GM19452 (cell line): ENCODE data around the gene FBLN1.

Experiments used
- ATAC-seq: cut with Tn5 transposase; IDR thresholded peaks from one replicate; pipeline ENCODE4 v1.9.1; 2021; ENCODE audit not compliant: unreplicated experiment

FBLN1 gene

DNA sequence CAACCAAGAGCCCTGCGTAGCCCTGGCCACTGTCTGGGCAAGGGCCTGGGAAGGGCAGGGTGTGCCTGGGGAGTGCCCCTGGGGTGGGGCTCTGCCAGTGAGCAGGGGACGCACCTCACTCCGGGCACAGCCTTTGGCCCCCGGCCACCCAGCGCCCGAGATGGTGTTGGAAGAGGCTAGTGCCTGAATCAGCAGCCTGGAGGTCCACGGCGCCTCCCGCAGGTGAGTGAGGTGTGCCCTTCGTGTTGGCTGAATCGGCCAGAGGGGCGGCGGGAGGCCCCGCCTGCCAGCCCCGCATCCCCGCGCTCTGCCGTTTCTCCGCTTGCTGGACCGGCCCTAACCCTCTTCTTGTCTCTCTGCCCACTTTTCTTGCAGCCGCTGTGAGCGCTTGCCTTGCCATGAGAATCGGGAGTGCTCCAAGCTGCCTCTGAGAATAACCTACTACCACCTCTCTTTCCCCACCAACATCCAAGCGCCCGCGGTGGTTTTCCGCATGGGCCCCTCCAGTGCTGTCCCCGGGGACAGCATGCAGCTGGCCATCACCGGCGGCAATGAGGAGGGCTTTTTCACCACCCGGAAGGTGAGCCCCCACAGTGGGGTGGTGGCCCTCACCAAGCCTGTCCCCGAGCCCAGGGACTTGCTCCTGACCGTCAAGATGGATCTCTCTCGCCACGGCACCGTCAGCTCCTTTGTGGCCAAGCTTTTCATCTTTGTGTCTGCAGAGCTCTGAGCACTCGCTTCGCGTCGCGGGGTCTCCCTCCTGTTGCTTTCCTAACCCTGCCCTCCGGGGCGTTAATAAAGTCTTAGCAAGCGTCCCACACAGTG lies 60.1 kb downstream of the FBLN1 start:
- no peak for ATAC-seq

DNA sequence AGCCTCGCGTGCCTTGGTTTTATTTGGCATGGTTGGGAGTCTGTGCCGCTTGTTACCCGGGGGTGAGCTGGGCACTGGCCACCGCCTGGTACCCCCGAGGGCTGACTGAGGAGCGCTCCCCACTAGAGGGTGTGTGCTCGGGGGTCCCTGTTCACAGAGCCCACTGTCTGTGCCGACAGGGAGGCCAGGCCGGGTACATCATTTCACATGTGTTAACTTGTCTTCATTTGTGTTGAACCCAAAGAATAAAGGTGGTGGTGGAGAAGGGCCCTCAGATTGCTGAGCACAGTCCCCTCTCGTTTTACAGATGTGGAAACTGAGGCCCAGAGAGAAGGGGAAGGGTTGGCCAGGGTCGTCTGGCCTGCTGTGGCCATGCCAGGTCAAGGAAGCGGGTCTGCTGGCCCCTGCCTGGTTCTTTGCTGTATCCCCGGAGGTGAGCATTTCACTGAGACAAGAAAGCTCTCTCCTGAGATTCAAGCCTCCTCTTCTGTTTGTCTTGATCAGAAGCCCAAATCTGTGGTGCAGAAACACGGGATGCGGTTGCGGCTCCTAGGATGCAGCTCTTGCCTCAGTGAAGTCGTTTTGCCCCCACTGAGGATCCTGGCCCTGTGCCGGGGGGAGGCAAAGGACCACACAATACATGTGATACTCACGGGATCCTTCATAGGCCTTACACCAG lies 60.8 kb downstream of the FBLN1 start:
- no peak for ATAC-seq

DNA sequence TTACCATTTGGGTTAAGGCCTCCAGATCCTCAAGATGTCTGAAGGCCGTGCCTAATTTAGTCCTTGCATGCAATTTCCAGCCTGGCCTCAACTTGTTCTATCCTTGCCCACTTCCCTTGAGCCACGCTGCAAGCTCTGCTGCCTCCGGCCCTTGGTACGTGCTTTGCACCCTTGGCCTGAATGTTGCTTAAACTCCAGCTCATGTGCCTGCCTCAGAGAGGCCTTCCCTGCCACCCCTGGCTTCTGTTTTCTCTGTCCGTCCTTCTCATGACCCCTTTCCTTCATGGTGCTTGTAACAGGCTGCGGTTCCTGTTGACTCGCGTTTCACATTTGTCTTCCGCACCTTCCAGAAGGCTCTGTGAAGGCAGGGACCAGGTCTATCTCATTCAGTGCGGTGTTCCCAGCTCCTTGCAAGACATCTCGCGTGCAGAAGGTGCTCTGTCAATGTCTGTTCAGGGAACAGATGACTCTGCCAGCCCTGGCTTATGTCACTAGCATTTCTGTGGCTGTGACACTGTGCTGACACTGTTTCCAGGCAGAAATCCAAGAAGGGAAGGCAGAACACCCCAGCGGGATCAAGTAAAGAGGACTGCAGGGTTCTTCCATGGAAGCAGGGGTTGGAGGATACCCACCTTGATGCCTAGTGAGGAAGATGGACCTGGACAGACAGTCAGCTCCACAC lies 61.8 kb downstream of the FBLN1 start:
- ATAC-seq: no peak

DNA sequence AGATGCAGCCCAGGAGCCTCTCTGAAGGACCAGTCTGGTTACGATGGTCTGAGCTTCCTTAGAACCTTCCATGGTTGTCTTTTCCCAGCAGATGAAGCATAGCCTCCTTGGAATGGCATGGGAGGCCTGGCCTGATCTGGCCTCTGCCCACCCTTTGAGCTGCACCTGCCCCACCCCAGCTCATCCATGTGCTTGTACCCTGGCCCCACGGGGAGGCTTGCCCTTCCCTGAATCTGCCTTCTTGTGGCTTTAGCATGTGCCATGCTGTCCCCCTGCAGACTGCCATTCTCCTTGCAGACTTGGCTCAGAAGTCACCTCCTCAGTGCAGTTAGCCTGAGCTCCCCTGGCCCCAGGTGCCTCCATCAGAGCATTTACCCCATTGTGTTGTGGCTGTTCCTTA lies 62.5 kb downstream of the FBLN1 start:
- no peak for ATAC-seq

DNA sequence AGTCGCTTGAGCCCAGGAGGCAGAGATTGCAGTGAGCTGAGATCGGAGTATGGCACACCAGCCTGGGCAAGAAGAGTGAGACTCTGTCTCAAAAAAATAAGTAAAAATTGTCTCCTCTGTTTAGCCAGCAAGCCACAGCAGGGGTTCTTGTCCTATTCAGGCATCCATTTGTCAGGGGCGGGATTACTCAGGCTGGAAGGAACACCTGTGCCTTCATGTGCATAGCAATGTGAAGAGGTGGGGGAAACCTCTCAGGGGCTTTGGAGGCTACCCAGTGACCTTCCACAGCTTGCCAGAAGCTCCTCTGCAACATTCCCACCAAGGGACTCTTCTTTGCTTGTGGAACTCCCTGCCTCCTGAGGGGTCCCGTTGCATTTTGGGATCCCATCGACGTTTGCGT lies 63.3 kb downstream of the FBLN1 start:
- no peak for ATAC-seq

DNA sequence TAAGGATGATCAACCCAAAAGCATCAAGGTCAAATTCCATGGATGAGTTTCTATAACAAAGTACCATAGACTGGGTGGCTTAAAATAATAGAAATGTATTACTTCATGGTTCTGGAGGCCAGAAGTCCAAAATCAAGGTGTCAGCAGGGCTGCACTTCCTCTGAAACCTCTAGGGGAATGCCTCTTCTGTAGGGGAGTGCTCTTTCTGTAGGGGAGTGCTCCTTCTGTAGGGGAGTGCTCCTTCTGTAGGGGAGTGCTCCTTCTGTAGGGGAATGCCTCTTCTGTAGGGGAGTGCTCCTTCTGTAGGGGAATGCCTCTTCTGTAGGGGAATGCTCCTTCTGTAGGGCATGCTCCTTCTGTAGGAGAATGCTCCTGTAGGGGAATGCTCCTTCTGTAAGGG lies 65.5 kb downstream of the FBLN1 start:
- no peak for ATAC-seq

DNA sequence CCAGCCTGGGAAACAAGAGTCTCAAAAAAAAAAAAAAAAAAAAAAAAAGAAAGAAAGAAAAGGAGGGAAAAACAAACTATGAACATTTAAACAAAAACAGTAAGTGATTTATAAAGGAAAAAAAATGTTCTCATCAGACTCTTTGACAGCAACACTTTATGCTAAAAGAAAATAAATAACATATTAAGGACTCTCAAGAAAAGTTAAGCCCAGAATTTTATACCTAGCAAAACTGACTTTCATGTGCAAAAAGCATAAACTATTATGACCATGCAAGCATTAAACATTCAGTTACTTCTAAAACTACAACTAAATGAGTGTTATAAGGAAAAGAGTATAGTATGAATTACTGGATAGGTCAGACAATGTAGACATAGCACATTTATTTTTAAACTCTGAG lies 68.4 kb downstream of the FBLN1 start:
- no peak for ATAC-seq

DNA sequence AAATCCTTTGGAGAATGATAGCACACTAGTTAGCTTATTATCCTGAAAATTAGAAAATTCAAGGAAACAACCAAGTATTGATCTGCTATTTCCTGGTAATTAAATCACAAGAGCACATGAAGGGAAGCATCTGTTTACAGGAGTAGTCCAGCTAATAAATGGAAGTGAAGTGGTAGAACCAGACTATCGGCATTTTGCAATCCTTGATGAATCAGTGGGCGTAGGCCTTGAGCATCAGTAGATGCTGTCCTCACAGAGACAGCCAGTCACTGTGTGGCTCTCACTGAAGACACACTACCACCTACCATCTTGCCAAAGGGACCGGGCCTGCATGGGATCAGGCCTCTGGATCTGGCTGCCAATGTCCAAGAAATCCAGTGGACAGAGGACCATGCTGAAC lies 69.8 kb downstream of the FBLN1 start:
- no peak for ATAC-seq

DNA sequence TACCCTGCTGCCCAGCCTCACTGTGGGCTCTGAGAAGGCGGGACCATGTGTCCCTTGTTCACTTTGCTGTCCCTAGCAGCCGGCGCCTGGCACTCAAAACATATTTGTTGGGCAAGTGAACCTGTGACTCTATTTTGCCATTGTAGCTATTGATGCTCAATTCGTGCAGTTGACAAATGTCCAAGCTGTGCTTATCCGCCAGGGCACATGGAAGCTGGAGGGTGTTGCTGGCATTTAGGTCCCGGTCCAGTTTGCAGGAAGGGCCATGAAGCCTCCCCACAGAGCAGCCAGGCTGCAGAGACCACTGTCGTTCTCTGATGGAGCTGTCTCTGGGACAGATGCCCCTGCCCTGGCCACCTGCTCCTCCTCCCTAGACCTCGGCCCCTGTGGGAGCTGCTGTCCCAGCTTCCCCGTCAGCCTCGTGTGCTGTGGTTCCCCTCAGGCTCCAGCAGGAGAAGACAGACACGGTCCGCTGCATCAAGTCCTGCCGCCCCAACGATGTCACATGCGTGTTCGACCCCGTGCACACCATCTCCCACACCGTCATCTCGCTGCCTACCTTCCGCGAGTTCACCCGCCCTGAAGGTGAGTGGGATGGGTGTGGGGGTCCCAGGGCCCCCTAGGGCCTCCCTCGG lies 71.5 kb downstream of the FBLN1 start:
- no peak for ATAC-seq

DNA sequence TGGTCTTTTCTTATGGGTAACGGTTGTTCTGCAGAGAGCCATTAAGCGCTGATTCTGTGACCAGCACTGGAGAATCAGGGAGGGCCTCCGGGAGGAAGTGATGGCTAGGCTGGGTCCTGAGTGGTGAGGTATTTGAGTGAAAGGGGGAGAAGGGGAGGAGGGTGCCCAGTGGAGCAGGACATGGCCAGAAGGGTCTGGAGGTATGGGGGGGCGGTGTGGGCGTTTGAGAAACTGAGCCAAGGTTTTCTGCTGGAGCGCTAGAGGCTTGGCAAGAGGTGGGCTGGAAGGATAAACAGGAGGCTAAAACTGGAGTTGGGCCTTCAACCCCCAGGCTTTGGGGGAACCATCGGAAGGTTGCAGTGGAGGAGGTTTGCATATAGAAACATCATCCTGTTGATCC lies 72.5 kb downstream of the FBLN1 start:
- ATAC-seq: no peak

DNA sequence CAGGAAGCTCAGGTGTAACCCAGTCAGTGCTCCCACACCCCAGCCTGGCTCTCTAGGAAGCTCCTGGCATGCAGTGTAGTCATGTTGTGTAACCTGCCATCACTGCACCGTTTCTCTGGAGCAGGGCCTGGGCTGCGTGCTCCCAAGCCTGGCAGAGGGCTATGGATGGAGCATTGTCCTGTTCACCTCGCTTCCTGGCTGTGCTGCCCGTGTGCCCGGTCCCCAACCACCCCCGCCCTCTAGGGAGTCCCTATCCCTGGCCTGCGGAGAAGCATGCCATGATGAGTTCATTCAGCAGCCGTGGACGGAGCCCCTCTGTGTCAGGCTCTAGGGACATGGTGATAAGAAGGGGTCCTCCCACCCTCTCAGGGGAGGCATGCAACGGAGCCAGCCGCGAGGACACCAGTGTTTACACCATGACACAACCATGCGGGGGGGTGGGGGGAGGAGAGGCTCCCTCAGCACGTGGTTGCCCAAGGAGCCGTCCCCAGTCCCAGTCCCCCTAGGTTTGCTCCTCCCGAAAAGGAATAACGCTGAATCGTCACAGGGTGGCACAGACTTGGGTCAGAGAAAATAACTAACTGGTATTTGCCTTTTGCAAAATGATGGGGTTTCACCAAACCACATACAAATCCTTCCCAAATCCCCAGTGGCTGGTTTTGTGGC lies 73.1 kb downstream of the FBLN1 start:
- no peak for ATAC-seq

DNA sequence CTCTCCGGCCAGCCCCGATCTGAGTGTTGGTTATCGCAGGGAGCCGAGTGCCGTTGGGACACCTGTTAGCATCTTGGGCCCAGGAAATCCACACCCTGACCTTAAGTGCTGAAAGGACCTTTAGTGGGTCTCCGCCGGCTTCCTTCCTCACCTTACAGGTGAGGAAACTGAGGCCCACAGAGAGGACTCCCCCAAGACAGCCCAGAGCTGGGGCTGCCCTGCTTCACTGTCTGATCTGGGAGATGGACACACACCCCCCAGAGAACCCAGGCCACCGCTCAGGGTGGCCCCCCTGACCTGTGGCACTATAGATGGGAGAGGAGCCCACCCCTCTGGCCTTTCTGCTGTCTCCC lies 73.6 kb downstream of the FBLN1 start:
- ATAC-seq: no peak

DNA sequence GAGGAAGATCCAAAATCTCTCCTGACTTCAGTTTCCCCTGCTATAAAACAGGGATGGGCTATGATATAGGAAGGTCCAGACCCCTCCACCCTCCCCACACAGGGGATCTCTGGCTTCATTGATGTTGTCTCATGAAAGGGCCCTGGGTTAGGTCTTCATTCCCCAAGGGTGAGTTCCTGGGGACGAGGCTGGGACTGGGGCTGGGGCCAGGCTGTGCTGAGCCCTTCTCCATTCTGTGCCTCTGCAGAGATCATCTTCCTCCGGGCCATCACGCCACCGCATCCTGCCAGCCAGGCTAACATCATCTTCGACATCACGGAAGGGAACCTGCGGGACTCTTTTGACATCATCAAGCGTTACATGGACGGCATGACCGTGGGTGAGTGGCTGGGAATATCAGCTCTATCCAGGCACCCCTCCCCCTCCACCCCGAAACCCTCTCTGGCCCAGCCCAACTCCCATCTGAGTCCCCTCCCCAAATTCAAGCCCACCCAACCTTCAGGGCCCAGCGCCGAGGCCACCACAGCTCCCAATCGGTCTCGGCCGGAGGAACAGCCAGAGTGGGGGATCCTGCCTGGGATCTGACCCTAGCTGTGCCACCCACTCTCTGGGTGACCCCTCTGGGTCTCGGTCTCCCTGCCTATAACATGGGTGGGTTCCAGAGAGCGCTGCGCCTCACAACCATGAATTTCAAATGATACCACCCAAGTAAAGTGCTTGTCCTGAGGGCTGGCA lies 74.2 kb downstream of the FBLN1 start:
- no peak for ATAC-seq

DNA sequence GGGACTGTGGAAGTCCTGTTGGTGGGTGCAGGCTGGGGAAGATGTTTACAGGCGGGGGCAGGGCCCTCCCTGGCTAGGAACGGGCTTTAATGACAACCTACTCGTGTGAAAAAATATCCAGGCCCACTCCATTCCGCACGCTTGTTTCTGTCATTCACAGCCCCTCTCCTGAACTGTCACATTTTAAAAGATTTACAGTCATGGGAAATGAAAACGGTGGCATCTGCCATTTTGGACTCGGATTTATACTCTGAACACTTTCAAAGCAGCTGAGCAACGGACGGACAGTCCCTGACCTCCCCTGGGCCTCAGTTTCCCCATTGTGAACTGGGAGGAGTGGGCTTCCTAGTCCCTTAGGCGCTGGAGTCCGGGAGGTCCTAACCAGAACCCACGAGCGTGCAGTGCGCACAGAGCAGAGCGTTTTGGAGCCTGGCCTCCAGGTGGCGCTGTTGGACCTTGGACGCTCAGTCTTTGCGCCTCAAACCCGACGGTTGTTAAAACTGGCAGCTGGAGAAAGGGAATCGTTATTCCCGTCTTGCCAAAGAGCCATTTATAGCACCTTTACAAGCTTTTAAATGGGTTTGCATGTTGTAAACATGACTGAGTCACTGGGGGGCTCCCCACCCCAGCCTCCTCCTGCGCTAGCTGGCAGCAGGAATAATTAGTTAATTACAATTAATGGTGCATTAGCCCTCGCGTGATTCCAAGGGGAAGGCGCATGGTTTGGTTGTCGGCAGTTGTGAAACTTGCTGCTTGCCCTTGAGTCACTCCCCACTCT lies 75.3 kb downstream of the FBLN1 start:
- ATAC-seq: no peak

DNA sequence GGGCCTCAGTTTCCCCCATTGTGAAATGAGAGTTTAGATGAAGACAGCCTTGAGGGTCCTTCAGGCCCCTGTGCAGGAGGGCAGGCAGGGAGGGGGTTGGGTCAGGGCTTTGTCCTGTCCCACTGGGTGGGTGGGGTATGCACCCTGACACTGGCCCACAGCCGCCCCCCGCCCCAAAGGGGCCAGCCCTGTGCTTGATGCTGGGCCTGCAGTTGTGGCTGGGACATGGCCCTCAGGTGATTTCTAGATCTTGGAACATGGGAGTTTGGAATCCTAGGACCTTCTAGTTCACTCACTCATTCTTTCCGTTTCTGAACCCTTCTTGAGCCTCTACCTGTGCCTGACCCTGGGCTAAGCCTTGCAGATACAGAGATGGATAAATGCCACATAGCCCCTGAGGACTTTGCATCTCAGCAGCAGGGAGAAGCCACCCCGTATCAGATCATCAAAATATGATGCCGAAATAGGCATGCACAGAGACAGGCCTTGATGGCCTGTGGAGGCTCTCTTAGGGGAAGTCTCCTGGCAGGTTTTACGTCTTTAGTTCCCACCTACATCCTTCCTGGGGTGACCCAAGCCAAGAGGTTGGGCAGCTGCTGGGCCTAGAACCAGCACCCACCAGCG lies 76.0 kb downstream of the FBLN1 start:
- ATAC-seq: no peak

DNA sequence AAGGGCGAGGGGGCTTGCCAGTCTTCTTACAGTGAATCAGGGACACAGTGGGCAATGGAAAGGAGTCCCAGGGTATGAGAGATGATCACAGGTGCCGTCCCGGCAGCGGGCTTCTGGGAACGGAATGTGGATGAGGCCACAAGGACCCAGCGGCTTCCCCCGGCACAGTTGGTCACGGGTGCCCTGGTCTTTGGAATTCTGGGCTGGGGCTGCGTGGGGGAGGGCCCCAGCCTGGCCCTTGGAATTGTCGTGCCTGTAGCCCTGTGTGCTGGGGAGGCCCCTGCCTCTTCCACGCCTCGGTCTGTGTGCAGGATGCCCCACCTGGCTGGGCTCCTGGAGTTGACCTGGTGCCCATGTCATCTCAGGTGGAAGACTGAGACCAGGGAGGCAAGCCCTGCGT lies 76.6 kb downstream of the FBLN1 start:
- ATAC-seq: no peak

DNA sequence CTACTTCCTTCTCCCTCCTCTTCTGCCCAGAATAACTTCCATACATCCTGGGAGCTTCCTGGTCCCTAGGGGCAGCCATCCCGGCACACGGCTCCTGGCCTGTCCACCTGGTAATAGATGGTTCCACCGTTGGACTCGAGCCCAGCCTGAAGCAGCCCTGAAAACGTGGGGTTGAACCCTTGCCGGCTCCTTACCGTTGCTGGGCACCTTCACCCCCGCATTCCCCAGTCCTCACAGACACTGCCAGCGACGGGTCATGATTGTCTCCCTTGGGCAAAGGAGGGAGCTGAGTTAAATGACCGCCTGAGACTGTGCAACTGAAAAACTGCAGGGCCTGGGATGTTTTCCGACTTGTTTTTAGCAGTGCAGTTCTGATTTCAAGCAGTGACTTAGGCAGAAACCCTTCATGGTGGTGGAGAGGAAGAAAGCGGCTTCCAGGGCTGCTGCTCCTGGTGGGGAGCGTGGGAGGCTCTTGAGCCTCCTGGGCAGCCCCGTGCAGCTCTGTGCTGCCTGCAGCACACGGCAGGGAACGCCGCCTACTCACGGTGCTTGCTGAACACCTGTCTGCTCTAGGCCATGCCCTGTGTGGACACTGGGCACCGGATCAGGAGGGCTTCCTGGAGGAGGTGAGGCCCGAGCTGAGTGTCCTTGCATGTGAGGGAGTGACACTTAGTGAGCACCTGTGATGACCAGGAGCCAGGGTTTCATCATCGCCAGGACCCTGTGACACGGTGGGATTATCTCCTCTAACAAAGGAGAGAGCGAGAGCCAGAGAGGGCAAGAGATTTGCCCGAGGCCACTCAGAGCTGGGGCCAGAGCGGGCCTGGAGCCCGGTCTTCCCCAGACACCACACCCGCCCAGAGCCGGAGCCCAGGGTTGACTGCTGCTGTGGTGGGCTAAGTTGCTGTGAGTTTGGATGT lies 77.4 kb downstream of the FBLN1 start:
- ATAC-seq: no peak

DNA sequence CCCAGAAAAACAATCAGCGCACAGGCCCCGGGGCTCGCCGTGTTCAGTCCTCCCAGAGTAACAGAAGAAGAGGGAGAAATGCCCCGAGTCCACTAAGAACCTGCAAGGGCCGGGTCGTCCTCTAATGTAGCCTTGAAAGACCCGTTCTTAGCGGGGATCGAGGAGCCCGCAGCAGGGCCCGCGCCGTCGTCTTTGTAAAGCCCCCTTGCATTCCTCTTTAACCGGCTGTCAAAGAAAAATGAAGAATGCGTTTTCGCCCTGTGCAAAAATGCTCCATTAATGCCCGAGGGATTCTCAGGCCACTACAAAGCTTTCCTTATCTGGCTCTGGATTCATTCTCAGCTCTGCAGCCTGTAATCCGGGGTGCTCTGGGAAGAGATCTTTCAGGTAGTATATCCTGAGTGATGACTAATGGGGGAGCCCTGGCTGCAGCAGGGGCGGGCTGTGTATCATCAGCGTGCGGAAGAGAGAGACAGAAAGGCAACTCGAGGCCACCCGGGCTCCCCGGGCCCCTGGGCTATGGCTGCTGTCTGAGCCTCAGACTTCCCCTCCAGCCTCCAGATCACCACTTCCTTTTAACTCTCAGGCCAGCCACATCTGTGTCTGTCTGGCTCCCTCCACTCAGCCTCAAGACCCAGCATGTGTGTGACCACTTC lies 78.2 kb downstream of the FBLN1 start:
- no peak for ATAC-seq
